Measurements from ENCODE around the gene EFEMP2. TPM values are rescaled to one million over a fixed set of nuclear protein-coding genes. Genes with fewer than 3 reads are reported as not detected.

The EFEMP2 gene
- total and polyA plus RNA-seq, 4 donors = 34.2 to 67.0 (median 53.8) TPM

GRCh38 chr11:65880027-65880426 lies 7.4 kb upstream of the EFEMP2 start:
- Histone ChIP-seq H3K36me3 (ENCODE audit: control insufficient read depth in 4 of 4, insufficient read depth in 4 of 4, low read length in 4 of 4) (peaks cover 7 to 23% (median 18%) of the 10 kb centered on the region in 4 donors), H3K27ac (ENCODE audit: low read depth in 1 of 2, low read length in 1 of 2) (no peak overlapping the region), H3K4me3 (no peak overlapping the region), H3K9ac (ENCODE audit: insufficient read depth in 1 of 2, low read length in 2 of 2) (no peak overlapping the region), H3K27me3 (ENCODE audit: control insufficient read depth in 3 of 3, insufficient read depth in 3 of 3, low read length in 2 of 3) (no peaks in the 10 kb centered on the region), H3K9me3 (ENCODE audit: control insufficient read depth in 4 of 4, insufficient read depth in 3 of 4, low read length in 3 of 4) (no peaks in the 10 kb centered on the region), H3K4me1 (ENCODE audit: control insufficient read depth in 5 of 5, insufficient read depth in 5 of 5, low read length in 5 of 5) (peaks cover 0 to 8% (median 0%) of the 10 kb centered on the region in 5 donors)
- 50 to 78% methylated on average over 7 of the region's 7 CpGs for WGBS, 2 donors
- peak in 2 of 3 donors; percentile 51 to 68 for DNase-seq
- TF ChIP-seq CTCF (IDR thresholded peaks at IDR 0.05; ENCODE audit: control extremely low read depth, extremely low read depth) = no peak
- no peak for ATAC-seq (ENCODE audit: insufficient read depth, low FRiP score)

DNA sequence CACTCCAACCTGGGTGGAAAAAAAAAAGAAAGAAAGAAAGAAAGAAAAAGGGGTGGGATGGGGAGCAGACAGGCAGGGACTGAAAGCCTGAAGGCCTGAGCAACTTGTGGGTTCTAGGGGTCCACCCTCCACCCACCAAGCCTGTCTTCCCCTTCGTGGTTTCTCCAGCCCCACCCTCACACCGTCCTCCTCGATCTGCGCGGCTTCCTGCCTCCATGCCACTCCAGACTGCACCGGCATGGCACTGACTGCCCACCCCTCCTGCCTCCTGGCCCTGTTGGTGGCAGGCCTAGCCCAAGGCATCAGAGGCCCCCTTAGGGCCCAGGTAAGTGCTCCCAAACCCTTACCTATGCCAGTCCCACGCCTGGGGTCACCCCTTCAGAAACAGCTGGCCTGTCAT lies 7.0 kb upstream of the EFEMP2 start, which contains the start of gene CTSW:
Gene CTSW (plus strand): TSS at position 221 of the 400 bp plus-strand sequence. CDS start 18 bp downstream, at position 239.
- DNase-seq (no peak), ATAC-seq (ENCODE audit: insufficient read depth, low FRiP score) (no peak)
- WGBS, 2 donors = 14 to 22% methylated on average over 7 of the region's 7 CpGs

DNA sequence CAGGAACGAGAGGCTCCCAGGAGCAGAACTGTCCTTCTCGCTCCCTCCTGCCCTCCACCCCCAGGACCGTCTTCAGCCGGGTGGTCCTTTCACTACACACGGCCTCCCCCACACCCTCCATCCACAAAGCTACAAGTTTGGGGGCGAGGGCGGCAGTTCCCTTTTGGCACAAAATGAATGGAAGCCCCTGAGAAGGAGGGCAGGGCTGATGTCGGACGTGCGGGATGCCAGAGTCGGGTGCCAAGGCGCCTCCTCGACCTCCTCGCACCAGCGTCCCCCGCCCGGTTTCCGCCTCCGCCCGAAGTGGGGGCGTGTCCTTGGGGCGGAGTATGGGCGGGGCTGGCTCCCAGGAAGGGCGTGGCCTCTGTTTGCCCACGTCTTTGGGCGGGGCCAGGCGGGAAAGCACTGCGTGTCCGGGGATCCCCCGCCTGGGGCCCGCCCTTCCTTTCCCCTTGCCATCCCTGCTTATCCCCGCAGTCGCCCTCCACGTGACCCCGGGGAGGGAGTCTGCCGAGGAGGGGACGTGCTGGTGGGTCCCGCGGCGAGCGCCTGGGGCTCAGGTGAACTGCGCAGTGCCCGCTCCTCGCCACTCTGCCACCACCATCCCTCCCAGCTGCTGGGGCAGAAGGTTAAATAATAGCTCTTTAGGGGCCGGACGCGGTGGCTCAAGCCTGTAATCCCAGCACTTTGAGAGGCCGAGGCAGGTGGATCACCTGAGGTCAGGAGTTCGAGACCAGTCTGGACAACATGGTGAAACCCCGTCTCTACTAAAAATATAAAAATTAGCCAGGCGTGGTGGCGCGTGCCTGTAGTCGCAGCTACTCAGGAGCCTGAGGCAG lies 937 bp upstream of the EFEMP2 start:
- no peaks in the 10 kb centered on the region for H3K27me3 ChIP-seq (ENCODE audit: control insufficient read depth in 3 of 3, insufficient read depth in 3 of 3, low read length in 2 of 3)
- peaks cover 0 to 26% (median 9%) of the 10 kb centered on the region in 4 donors for H3K36me3 ChIP-seq (ENCODE audit: control insufficient read depth in 4 of 4, insufficient read depth in 4 of 4, low read length in 4 of 4)
- H3K9me3 ChIP-seq (ENCODE audit: control insufficient read depth in 4 of 4, insufficient read depth in 3 of 4, low read length in 3 of 4) = no peaks in the 10 kb centered on the region
- 7 to 9% methylated on average over 44 to 54 of the region's 54 CpGs for WGBS, 2 donors
- H3K4me3 ChIP-seq = peak overlapping the region; percentile 17
- ATAC-seq (ENCODE audit: insufficient read depth, low FRiP score) = peak; percentile 97
- peak overlapping the region in 1 of 2 donors; percentile 61 for H3K9ac ChIP-seq (ENCODE audit: insufficient read depth in 1 of 2, low read length in 2 of 2)
- peaks cover 0 to 27% (median 9%) of the 10 kb centered on the region in 5 donors for H3K4me1 ChIP-seq (ENCODE audit: control insufficient read depth in 5 of 5, insufficient read depth in 5 of 5, low read length in 5 of 5)
- peak overlapping the region; percentile 67 to 87 for H3K27ac ChIP-seq (ENCODE audit: low read depth in 1 of 2, low read length in 1 of 2)
- TF ChIP-seq CTCF (IDR thresholded peaks at IDR 0.05; ENCODE audit: control extremely low read depth, extremely low read depth) = no peak
- peak; percentile 96 to 97 (median 97) for DNase-seq

More for the DNA sequence above, 7.0 kb upstream of the EFEMP2 start, which contains the start of gene CTSW:
- H3K4me3 ChIP-seq = no peak within 1 kb of the TSS
- no peak within 1 kb of the TSS for H3K9ac ChIP-seq (ENCODE audit: insufficient read depth in 1 of 2, low read length in 2 of 2)
- TF ChIP-seq CTCF (IDR thresholded peaks at IDR 0.05; ENCODE audit: control extremely low read depth, extremely low read depth) = no peak
- H3K9me3 ChIP-seq (ENCODE audit: control insufficient read depth in 4 of 4, insufficient read depth in 3 of 4, low read length in 3 of 4) = no peaks in the 10 kb centered on the region
- H3K27me3 ChIP-seq (ENCODE audit: control insufficient read depth in 3 of 3, insufficient read depth in 3 of 3, low read length in 2 of 3) = no peaks in the 10 kb centered on the region
- H3K4me1 ChIP-seq (ENCODE audit: control insufficient read depth in 5 of 5, insufficient read depth in 5 of 5, low read length in 5 of 5) = peaks cover 0 to 5% (median 0%) of the 10 kb centered on the region in 5 donors
- no peak within 1 kb of the TSS for H3K27ac ChIP-seq (ENCODE audit: low read depth in 1 of 2, low read length in 1 of 2)
- H3K36me3 ChIP-seq (ENCODE audit: control insufficient read depth in 4 of 4, insufficient read depth in 4 of 4, low read length in 4 of 4) = peaks cover 7 to 23% (median 15%) of the 10 kb centered on the region in 4 donors
